OCI-LY3 (cell line): Measurements from ENCODE around the gene DDX20.

ENCODE experiments used
- H2AFZ ChIP-seq: fragments of 200-600, 300-600 bp; shearing (Covaris generic); 2 replicates; pipeline ENCODE4 v1.6.0; 2014; ENCODE audit warnings: antibody characterized with exemption, low read depth, low read length
- H3K27ac ChIP-seq: fragments of 200-600, 300-600 bp; sonication (generic); 2 replicates; pipeline ENCODE4 v1.5.1; 2014; ENCODE audit warnings: mild to moderate bottlenecking, low read length, moderate library complexity, mixed read lengths
- H3K27me3 ChIP-seq: fragments of 200-600, 300-600 bp; sonication (generic); 2 replicates; pipeline ENCODE4 v1.6.1; 2014; ENCODE audit warnings: low read depth, low read length, mixed read lengths
- H3K36me3 ChIP-seq: fragments of 200-600, 300-600 bp; sonication (generic); replicated peaks from 2 replicates; pipeline ENCODE3; 2014; ENCODE audit warnings: low read depth, low read length, mixed read lengths
- H3K4me1 ChIP-seq: fragments of 300-600, 200-600 bp; sonication (generic); 2 replicates; pipeline ENCODE4 v1.6.1; 2014; ENCODE audit warnings: low read length, mixed read lengths
- H3K4me2 ChIP-seq: fragments of 200-600, 300-600 bp; sonication (generic); 2 replicates; pipeline ENCODE4 v1.6.1; 2014; ENCODE audit warnings: low read length, mixed read lengths
- H3K4me3 ChIP-seq: fragments of 300-600, 200-600 bp; sonication (generic); 2 replicates; pipeline ENCODE4 v1.5.1; 2014; ENCODE audit warnings: antibody characterized with exemption, mild to moderate bottlenecking, low read length, moderate library complexity
- H3K79me2 ChIP-seq: fragments of 300-600, 200-600 bp; shearing (Covaris generic); 2 replicates; pipeline ENCODE4 v1.6.1; 2014; ENCODE audit warnings: mild to moderate bottlenecking, low read length, mixed read lengths
- H3K9ac ChIP-seq: fragments of 300-600, 200-600 bp; shearing (Covaris generic); 2 replicates; pipeline ENCODE4 v1.6.0; 2014; ENCODE audit warnings: mild to moderate bottlenecking, low read length, moderate library complexity
- H3K9me3 ChIP-seq: fragments of 200-600, 300-600 bp; shearing (Covaris generic); 2 replicates; pipeline ENCODE4 v1.6.1; 2014; ENCODE audit warnings: low read length, mixed read lengths; ENCODE audit not compliant: insufficient read depth
- H4K20me1 ChIP-seq: fragments of 200-600, 300-600 bp; sonication (generic); 2 replicates; pipeline ENCODE4 v1.6.1; 2016; ENCODE audit warnings: low read length, mixed read lengths; ENCODE audit not compliant: insufficient read depth
- EZH2phosphoT487 ChIP-seq: fragments of 200-600 bp; shearing (Covaris generic); IDR thresholded peaks from 2 replicates; pipeline ENCODE4 v1.6.1; 2018; ENCODE audit warnings: antibody characterized with exemption, mixed run types, low read depth
- TF ChIP-seq, protein P1 (sequence below): fragments of 200-600, 300-600 bp; sonication (generic); IDR thresholded peaks from 2 replicates; pipeline ENCODE4 v1.5.1; 2014; ENCODE audit warnings: antibody characterized with exemption, low read length, low read depth

DDX20 gene

DNA sequence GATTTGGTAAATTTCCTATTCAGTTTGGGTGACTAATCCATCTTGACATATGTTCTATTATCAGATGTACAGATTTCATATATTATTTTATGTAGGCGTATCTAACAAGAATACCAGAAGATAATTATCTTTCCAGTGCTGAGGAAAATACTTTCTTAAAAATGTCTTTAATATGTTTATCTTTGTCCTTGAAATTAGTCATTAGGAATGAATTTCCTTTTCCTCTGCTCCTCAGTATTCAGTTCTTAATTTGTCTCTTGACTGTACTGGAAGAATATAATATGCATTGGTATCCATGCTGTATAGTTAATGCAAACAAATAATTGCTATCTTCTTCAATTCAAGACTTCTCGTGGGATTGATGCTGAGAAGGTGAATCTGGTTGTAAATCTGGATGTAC is 6.6 kb downstream of the DDX20 start:
- Histone ChIP-seq H3K27me3 (no peaks in the 10 kb centered on the region), H3K4me2 (no peak overlapping the region), H4K20me1 (no peaks in the 10 kb centered on the region), H3K4me3 (no peak overlapping the region), H3K4me1 (no peaks in the 10 kb centered on the region; the same call in 1 of the 2 replicates), H2AFZ (no peak overlapping the region), H3K79me2 (peaks cover 16% of the 10 kb centered on the region), H3K27ac (no peak overlapping the region), H3K9me3 (no peaks in the 10 kb centered on the region), H3K9ac (no peak overlapping the region), H3K36me3 (peaks cover 38% of the 10 kb centered on the region)
- TF ChIP-seq, protein P1, sequence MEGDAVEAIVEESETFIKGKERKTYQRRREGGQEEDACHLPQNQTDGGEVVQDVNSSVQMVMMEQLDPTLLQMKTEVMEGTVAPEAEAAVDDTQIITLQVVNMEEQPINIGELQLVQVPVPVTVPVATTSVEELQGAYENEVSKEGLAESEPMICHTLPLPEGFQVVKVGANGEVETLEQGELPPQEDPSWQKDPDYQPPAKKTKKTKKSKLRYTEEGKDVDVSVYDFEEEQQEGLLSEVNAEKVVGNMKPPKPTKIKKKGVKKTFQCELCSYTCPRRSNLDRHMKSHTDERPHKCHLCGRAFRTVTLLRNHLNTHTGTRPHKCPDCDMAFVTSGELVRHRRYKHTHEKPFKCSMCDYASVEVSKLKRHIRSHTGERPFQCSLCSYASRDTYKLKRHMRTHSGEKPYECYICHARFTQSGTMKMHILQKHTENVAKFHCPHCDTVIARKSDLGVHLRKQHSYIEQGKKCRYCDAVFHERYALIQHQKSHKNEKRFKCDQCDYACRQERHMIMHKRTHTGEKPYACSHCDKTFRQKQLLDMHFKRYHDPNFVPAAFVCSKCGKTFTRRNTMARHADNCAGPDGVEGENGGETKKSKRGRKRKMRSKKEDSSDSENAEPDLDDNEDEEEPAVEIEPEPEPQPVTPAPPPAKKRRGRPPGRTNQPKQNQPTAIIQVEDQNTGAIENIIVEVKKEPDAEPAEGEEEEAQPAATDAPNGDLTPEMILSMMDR: no peak
- TF ChIP-seq EZH2phosphoT487: no peak

DNA sequence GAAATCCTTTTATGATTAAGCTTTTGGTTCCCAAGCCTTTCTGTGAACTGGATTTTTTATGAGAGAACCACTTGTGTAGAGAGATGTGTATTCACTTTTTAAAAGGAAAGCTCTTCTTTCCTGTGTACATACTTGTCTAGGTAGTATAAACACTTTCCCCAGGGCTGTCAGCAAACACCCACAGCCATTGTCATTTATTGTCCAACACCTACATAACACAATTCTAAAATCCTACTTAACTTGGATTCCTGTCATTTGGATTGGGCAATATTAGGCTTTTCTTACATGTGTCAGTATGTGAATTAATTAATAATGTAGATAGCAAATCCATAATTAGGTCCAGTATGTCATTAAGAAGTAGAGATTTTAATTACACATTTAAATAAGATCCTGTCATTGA is 12.3 kb downstream of the DDX20 start:
- no peaks in the 10 kb centered on the region for H4K20me1 ChIP-seq
- no peak overlapping the region for H3K9ac ChIP-seq
- 0 out of 2 replicates have a peak, but pooled peaks cover 9% of the 10 kb centered on the region for H3K79me2 ChIP-seq
- H3K27ac ChIP-seq: no peak overlapping the region
- no peaks in the 10 kb centered on the region for H3K27me3 ChIP-seq
- no peak overlapping the region for H2AFZ ChIP-seq
- no peak overlapping the region for H3K4me3 ChIP-seq
- H3K36me3 ChIP-seq: peaks cover 28% of the 10 kb centered on the region
- H3K4me2 ChIP-seq: no peak overlapping the region
- H3K4me1 ChIP-seq: no peaks in the 10 kb centered on the region
- TF ChIP-seq, protein P1: no peak
- no peak for TF ChIP-seq EZH2phosphoT487
- H3K9me3 ChIP-seq: no peaks in the 10 kb centered on the region

DNA sequence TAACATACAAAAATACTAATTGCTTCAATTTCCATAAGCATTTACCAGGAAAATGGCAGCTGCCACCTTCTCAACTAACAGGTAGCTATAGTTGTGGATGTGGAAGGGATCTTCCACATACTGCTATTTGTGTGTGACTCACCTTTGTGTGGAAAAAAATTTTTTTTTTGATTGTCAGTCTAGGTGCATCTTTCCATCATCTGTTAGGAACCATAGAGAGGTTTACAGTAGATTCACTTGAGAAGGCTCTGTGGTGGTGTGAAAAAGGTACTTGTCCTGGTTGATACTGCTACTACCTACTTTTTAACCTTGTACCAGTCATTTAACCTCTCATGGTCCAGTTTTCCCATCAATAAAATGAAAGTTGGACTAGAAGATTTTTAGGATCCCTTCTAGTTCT is 12.9 kb downstream of the DDX20 start:
- H2AFZ ChIP-seq: no peak overlapping the region
- peaks cover 28% of the 10 kb centered on the region for H3K36me3 ChIP-seq
- TF ChIP-seq, protein P1: no peak
- TF ChIP-seq EZH2phosphoT487: no peak
- no peak overlapping the region for H3K9ac ChIP-seq
- H3K27me3 ChIP-seq: no peaks in the 10 kb centered on the region
- H3K79me2 ChIP-seq: 0 out of 2 replicates have a peak, but pooled peaks cover 9% of the 10 kb centered on the region
- H3K4me1 ChIP-seq: no peaks in the 10 kb centered on the region
- H4K20me1 ChIP-seq: no peaks in the 10 kb centered on the region
- no peak overlapping the region for H3K4me2 ChIP-seq
- H3K4me3 ChIP-seq: no peak overlapping the region
- no peaks in the 10 kb centered on the region for H3K9me3 ChIP-seq
- no peak overlapping the region for H3K27ac ChIP-seq

DNA sequence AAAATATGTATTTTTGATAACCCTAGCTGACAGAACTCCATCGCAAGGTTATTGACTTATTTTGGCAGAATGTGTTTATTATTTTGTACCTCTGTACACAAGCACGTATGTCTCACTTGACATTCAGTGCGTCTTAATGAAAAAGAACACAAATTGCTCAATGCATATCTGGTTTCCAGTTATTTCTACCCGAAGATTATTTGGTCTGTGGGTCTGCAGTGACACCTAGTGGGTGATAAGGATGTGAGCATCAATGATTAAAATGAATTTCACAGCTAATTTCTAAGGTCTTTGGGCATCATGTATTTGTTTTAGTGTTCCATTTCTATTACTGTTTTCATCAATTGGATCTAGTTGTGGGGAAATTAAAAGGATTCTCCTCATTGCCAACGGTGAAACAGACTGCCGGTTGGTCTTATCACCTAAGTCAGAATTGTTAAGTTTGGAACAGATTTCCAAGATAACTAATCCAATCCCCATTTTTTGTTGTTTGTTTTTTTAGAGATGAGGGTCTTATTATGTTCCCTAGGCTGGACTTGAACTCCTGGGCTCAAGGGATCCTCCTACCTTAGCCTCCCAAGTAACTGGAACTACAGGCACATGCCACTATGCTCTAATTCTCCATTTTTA is 13.9 kb downstream of the DDX20 start:
- no peaks in the 10 kb centered on the region for H4K20me1 ChIP-seq
- H3K36me3 ChIP-seq: peaks cover 28% of the 10 kb centered on the region
- no peaks in the 10 kb centered on the region for H3K27me3 ChIP-seq
- H3K4me3 ChIP-seq: no peak overlapping the region
- H2AFZ ChIP-seq: no peak overlapping the region
- 0 out of 2 replicates have a peak, but pooled peaks cover 9% of the 10 kb centered on the region for H3K79me2 ChIP-seq
- no peak overlapping the region for H3K9ac ChIP-seq
- H3K9me3 ChIP-seq: no peaks in the 10 kb centered on the region
- H3K4me1 ChIP-seq: no peaks in the 10 kb centered on the region
- H3K27ac ChIP-seq: no peak overlapping the region
- H3K4me2 ChIP-seq: no peak overlapping the region
- no peak for TF ChIP-seq EZH2phosphoT487
- TF ChIP-seq, protein P1: peak; percentile 74
